Endothelial cell of umbilical vein (primary cell): ENCODE results near the gene FCGR3B. TPM values are rescaled to one million over a fixed set of nuclear protein-coding genes. Genes with fewer than 3 reads are reported as not detected.
A peak's percentile ranks its signal among the peaks of the same experiment; 100 is the strongest.
"Not testable (repeated sequence)": the region's sequence is repeated elsewhere in the genome, so short reads cannot be mapped to it uniquely, and the experiment has no call there.

ENCODE experiments used
- BruUV-seq: library from RNA; stranded (reverse); fragments of 400-500 nt; replicated peaks from 2 replicates; lab custom pipeline; 2021; lab: Mats Ljungman, UMichigan
- CTCF ChIA-PET: fragments of 300-600, 350-600 bp; sonication (Branson Sonifier 250); formaldehyde crosslinking; loops from one replicate; lab custom pipeline; 2021; ENCODE audit warnings: antibody characterized with exemption, inconsistent platforms; lab: Charles Lee
- POLR2A ChIA-PET: fragments of 300-600, 350-600 bp; sonication (Branson Sonifier 250); formaldehyde crosslinking; loops from one replicate; lab custom pipeline; 2021; ENCODE audit warnings: antibody characterized with exemption, inconsistent platforms; lab: Charles Lee
- DNase-seq: peaks from one replicate; pipeline ENCODE4 v3.0.0-alpha.2; 2011; ENCODE audit warnings: low read depth, low spot score
- FAIRE-seq: peaks from 2 replicates; lab custom pipeline; 2011; peaks lifted over from hg19 to GRCh38; lab: Jason Lieb, UNC
- H2AFZ ChIP-seq: 2 replicates; pipeline ENCODE4 v1.6.0; 2012; ENCODE audit warnings: low read depth, low read length, control low read depth, inconsistent platforms
- H3K27ac ChIP-seq: 2 replicates; pipeline ENCODE4 v1.5.1; 2011; ENCODE audit warnings: low read depth, mild to moderate bottlenecking, control low read depth, low read length, moderate library complexity; ENCODE audit not compliant: insufficient read depth
- H3K27me3 ChIP-seq, 2 experiments: 2 replicates each; pipeline versions ENCODE4 v1.6.0 to v1.6.1; 2011; ENCODE audit warnings: low read length in 2 of 2, mixed read lengths in 1 of 2; ENCODE audit not compliant: control insufficient read depth in 2 of 2, insufficient read depth in 2 of 2
- H3K36me3 ChIP-seq, 2 experiments: 2 replicates in 1 of 2; 3 replicates in 1 of 2; pipeline ENCODE4 v1.5.1; 2011; ENCODE audit warnings: low read length in 2 of 2, mild to moderate bottlenecking in 1 of 2, moderate library complexity in 1 of 2; ENCODE audit not compliant: control insufficient read depth in 2 of 2, insufficient read depth in 2 of 2; ENCODE audit errors: extremely low read depth in 1 of 2
- H3K4me1 ChIP-seq: 3 replicates; pipeline ENCODE4 v1.5.1; 2011; ENCODE audit warnings: mild to moderate bottlenecking, low read length; ENCODE audit not compliant: control insufficient read depth, insufficient read depth; ENCODE audit errors: extremely low read depth
- H3K4me2 ChIP-seq: 2 replicates; pipeline ENCODE4 v1.6.1; 2011; ENCODE audit warnings: low read length, control low read depth, mixed read lengths; ENCODE audit not compliant: insufficient read depth
- H3K4me3 ChIP-seq, 3 experiments: fragments of 200-600 bp in 1 of 3; sonication (generic), shearing (Covaris generic) in 1 of 3; replicated peaks in 1 of 3; 2 replicates each; pipeline ENCODE4 v1.5.1; 2011 to 2016; ENCODE audit warnings: control low read depth in 3 of 3, low read length in 3 of 3, mild to moderate bottlenecking in 2 of 3, inconsistent platforms in 1 of 3, low read depth in 1 of 3, moderate library complexity in 1 of 3; ENCODE audit not compliant: insufficient read depth in 1 of 3
- H3K79me2 ChIP-seq: 2 replicates; pipeline ENCODE4 v1.6.0; 2012; ENCODE audit warnings: low read length, inconsistent platforms; ENCODE audit not compliant: control insufficient read depth, insufficient read depth
- H3K9ac ChIP-seq: replicated peaks from 2 replicates; pipeline ENCODE3; 2011; ENCODE audit warnings: low read length, control low read depth; ENCODE audit not compliant: insufficient read depth; ENCODE audit errors: extremely low read depth
- H3K9me1 ChIP-seq: replicated peaks from 3 replicates; pipeline ENCODE4 v1.6.0; 2011; ENCODE audit warnings: mild to moderate bottlenecking, low read length; ENCODE audit not compliant: control insufficient read depth, insufficient read depth; ENCODE audit errors: extremely low read depth
- H3K9me3 ChIP-seq: replicated peaks from 2 replicates; pipeline ENCODE4 v1.5.1; 2012; ENCODE audit warnings: low read length, inconsistent platforms; ENCODE audit not compliant: control insufficient read depth, insufficient read depth
- H4K20me1 ChIP-seq: replicated peaks from 2 replicates; pipeline ENCODE3; 2011; ENCODE audit warnings: mild to moderate bottlenecking, low read length; ENCODE audit not compliant: control insufficient read depth, insufficient read depth; ENCODE audit errors: extremely low read depth
- dilution Hi-C: fragments of 300-500 bp; cut with MboI; formaldehyde crosslinking; loops from one replicate; pipeline ENCODE4 v1.15.0; 2019; ENCODE audit warnings: low sequenced_read_pairs; ENCODE audit not compliant: extremely low pct_ligation_motif_present
- intact Hi-C: fragments of 100-400 bp; cut with micrococcal nuclease; formaldehyde crosslinking; loops from one replicate; pipeline ENCODE4 v1.10.0; 2022
- polyA plus RNA-seq, 4 experiments: library from polyadenylated mRNA; depleted of rRNA in 3 of 4; stranded (reverse) in 3 of 4; unstranded in 1 of 4; fragments of >200 nt; gene quantifications; 2 replicates each; pipeline versions ENCODE4 v1.2.1 to v1.2.3, GENCODE V29; 2011 to 2012; ENCODE audit warnings: missing spikeins in 1 of 4
- total RNA-seq: library from RNA; stranded (reverse); gene quantifications from 2 replicates; pipeline ENCODE4 v1.2.3, GENCODE V29; 2021

The FCGR3B gene
- total and polyA plus RNA-seq, 2 donors (not counting 3 experiments of a cell fraction or from before 2014, with no cell fraction given): not detected

- CTCF ChIA-PET, H3K27ac ChIP-seq, H3K36me3 ChIP-seq, H4K20me1 ChIP-seq, dilution Hi-C loops, DNase-seq, intact Hi-C loops, POLR2A ChIA-PET, H3K79me2 ChIP-seq, H3K9me1 ChIP-seq, FAIRE-seq, H2AFZ ChIP-seq, BruUV-seq, H3K9ac ChIP-seq, H3K4me1 ChIP-seq, H3K4me3 ChIP-seq, H3K4me2 ChIP-seq, H3K9me3 ChIP-seq, H3K27me3 ChIP-seq: not testable (repeated sequence)
These were observed 20.8 kb downstream of the FCGR3B start for GRCh38 chr1:161610198-161610597.

DNA sequence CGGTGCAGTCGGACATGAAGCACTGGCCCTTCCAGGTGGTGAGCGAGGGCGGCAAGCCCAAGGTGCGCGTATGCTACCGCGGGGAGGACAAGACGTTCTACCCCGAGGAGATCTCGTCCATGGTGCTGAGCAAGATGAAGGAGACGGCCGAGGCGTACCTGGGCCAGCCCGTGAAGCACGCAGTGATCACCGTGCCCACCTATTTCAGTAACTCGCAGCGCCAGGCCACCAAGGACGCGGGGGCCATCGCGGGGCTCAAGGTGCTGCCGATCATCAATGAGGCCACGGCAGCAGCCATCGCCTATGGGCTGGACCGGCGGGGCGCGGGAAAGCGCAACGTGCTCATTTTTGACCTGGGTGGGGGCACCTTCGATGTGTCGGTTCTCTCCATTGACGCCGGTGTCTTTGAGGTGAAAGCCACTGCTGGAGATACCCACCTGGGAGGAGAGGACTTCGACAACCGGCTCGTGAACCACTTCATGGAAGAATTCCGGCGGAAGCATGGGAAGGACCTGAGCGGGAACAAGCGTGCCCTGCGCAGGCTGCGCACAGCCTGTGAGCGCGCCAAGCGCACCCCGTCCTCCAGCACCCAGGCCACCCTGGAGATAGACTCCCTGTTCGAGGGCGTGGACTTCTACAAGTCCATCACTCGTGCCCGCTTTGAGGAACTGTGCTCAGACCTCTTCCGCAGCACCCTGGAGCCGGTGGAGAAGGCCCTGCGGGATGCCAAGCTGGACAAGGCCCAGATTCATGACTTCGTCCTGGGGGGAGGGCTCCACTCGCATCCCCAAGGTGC, 24.2 kb downstream of the FCGR3B start:
- H3K27ac ChIP-seq, intact Hi-C loops, H3K9me1 ChIP-seq, BruUV-seq, H3K9me3 ChIP-seq, H3K36me3 ChIP-seq, H4K20me1 ChIP-seq, CTCF ChIA-PET, H3K9ac ChIP-seq, H3K4me1 ChIP-seq, POLR2A ChIA-PET, dilution Hi-C loops, H3K79me2 ChIP-seq, H3K27me3 ChIP-seq, H3K4me3 ChIP-seq, FAIRE-seq, H3K4me2 ChIP-seq, DNase-seq, H2AFZ ChIP-seq: not testable (repeated sequence)

DNA sequence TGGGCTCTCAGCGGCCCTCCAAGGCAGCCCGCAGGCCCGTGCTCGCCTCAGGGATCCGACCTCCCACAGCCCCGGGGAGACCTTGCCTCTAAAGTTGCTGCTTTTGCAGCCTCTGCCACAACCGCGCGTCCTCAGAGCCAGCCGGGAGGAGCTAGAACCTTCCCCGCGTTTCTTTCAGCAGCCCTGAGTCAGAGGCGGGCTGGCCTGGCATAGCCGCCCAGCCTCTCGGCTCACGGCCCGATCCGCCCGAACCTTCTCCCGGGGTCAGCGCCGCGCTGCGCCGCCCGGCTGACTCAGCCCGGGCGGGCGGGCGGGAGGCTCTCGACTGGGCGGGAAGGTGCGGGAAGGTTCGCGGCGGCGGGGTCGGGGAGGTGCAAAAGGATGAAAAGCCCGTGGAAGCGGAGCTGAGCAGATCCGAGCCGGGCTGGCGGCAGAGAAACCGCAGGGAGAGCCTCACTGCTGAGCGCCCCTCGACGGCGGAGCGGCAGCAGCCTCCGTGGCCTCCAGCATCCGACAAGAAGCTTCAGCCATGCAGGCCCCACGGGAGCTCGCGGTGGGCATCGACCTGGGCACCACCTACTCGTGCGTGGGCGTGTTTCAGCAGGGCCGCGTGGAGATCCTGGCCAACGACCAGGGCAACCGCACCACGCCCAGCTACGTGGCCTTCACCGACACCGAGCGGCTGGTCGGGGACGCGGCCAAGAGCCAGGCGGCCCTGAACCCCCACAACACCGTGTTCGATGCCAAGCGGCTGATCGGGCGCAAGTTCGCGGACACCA, 25.0 kb downstream of the FCGR3B start:
- dilution Hi-C loops, BruUV-seq, H3K79me2 ChIP-seq, H3K4me1 ChIP-seq, H3K9me1 ChIP-seq, intact Hi-C loops, H3K27ac ChIP-seq, H4K20me1 ChIP-seq, H3K9ac ChIP-seq, H3K36me3 ChIP-seq, POLR2A ChIA-PET, H3K9me3 ChIP-seq, H3K4me2 ChIP-seq, H3K27me3 ChIP-seq: not testable (repeated sequence)
- DNase-seq (peak; percentile 44), FAIRE-seq (peak; percentile 82)
- Histone ChIP-seq H2AFZ (peak overlapping the region; percentile 42), H3K4me3 (peak overlapping the region in 1 of 3 experiments; percentile 17)
- CTCF ChIA-PET: interaction anchor here (0.9 kb wide), 1 partner anchor 133 kb away, joined by 3 read pairs; no protein-coding TSS in a partner anchor

DNA sequence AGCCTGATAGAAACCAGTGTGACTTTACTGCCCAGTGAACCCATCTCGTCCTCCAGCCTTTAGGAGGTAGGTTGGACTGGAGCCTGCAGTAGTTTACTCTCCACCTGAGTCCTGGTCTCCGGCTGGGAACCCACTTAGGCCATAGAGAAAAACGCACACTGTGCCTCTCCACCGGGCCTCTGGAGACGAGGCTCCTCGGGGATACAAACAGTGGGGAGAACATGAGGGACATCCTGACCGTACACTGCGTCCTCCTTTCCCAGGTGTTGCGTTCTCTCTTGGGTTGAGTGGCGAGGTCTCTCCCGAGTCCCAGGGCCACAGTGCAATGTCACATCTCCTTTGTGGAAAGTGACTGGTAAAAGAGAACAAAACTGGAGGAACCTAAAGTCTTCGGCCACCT, 26.0 kb downstream of the FCGR3B start:
- H3K9ac ChIP-seq, H3K4me3 ChIP-seq, FAIRE-seq, CTCF ChIA-PET, H3K27ac ChIP-seq, H2AFZ ChIP-seq, H3K36me3 ChIP-seq, H3K27me3 ChIP-seq, DNase-seq, H3K9me3 ChIP-seq, POLR2A ChIA-PET, H3K4me1 ChIP-seq, intact Hi-C loops, H3K4me2 ChIP-seq, BruUV-seq, H3K79me2 ChIP-seq, dilution Hi-C loops, H4K20me1 ChIP-seq, H3K9me1 ChIP-seq: not testable (repeated sequence)
